ENCODE results near the gene CACFD1. TPM values are rescaled to one million over a fixed set of nuclear protein-coding genes. Genes with fewer than 3 reads are reported as not detected.
A peak's percentile ranks its signal among the peaks of the same experiment; 100 is the strongest.

The CACFD1 gene
- total and polyA plus RNA-seq, 2 of the 13 experiments (the other 11 are each of a cell fraction or from before 2014, with no cell fraction given): 13.8 to 14.6 TPM

DNA sequence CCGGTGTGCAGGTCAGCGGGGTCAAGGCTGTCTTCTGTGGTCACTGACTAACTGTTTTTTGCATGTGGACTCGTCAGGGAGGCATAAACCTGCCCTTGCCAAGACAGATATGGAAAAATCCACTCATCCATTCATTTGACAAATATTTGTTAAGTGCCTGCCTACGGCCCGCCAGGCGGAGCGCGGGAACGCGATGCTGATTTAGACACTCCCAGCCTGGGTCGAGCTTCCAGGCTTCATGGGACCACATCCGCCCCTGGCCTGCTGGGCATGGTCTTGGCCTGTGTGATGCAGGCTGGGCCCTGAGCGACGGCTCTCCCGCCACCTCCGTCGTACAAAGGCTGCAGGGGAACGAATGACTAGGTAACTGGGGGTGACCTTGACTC, 46.9 kb downstream of the CACFD1 start (continued):
- no peak for TF ChIP-seq ZNF468 (CRISPR knock-in tag; IDR thresholded peaks at IDR 0.05)
- no peak for TF ChIP-seq EZH2 (conservative IDR thresholded peaks at IDR 0.05; ENCODE audit: low read depth, low read length)
- 0 out of 2 replicates have a peak, but pooled peaks have one; percentile 39 for TF ChIP-seq ZNF556 (CRISPR knock-in tag; IDR thresholded peaks at IDR 0.05; ENCODE audit: borderline replicate concordance)
- peak; percentile 94 for TF ChIP-seq ZFP90 (CRISPR knock-in tag; IDR thresholded peaks at IDR 0.05; ENCODE audit: borderline replicate concordance)
- peak; percentile 92; the same call in 1 of the 2 replicates for TF ChIP-seq ZNF232 (CRISPR knock-in tag; IDR thresholded peaks at IDR 0.05; ENCODE audit: borderline replicate concordance)
- TF ChIP-seq, protein P1, sequence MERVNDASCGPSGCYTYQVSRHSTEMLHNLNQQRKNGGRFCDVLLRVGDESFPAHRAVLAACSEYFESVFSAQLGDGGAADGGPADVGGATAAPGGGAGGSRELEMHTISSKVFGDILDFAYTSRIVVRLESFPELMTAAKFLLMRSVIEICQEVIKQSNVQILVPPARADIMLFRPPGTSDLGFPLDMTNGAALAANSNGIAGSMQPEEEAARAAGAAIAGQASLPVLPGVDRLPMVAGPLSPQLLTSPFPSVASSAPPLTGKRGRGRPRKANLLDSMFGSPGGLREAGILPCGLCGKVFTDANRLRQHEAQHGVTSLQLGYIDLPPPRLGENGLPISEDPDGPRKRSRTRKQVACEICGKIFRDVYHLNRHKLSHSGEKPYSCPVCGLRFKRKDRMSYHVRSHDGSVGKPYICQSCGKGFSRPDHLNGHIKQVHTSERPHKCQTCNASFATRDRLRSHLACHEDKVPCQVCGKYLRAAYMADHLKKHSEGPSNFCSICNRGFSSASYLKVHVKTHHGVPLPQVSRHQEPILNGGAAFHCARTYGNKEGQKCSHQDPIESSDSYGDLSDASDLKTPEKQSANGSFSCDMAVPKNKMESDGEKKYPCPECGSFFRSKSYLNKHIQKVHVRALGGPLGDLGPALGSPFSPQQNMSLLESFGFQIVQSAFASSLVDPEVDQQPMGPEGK (CRISPR knock-in tag; IDR thresholded peaks at IDR 0.05): peak; percentile 48
- 0 out of 2 replicates have a peak, but pooled peaks have one; percentile 15 for TF ChIP-seq ZNF740 (CRISPR knock-in tag; IDR thresholded peaks at IDR 0.05)
- TF ChIP-seq SP5 (CRISPR knock-in tag; IDR thresholded peaks at IDR 0.05; ENCODE audit: borderline replicate concordance, low read depth): peak; percentile 25; the same call in 1 of the 2 replicates
- no peak for TF ChIP-seq NFE2L1 (CRISPR knock-in tag; IDR thresholded peaks at IDR 0.05; ENCODE audit: borderline replicate concordance)
- peak; percentile 84; the same call in 1 of the 2 replicates for TF ChIP-seq ZNF878 (CRISPR knock-in tag; IDR thresholded peaks at IDR 0.05)
- TF ChIP-seq TCF12 (IDR thresholded peaks at IDR 0.05): no peak
- TF ChIP-seq TCF12 (CRISPR knock-in tag; IDR thresholded peaks at IDR 0.05): no peak
- peak; percentile 73; the same call in 1 of the 2 replicates for TF ChIP-seq ZNF746 (CRISPR knock-in tag; IDR thresholded peaks at IDR 0.05)
- TF ChIP-seq THRA (CRISPR knock-in tag; IDR thresholded peaks at IDR 0.05; ENCODE audit: borderline replicate concordance): peak; percentile 89
- no peak for TF ChIP-seq ATF1 (CRISPR knock-in tag; IDR thresholded peaks at IDR 0.05)
- TF ChIP-seq, protein P2, sequence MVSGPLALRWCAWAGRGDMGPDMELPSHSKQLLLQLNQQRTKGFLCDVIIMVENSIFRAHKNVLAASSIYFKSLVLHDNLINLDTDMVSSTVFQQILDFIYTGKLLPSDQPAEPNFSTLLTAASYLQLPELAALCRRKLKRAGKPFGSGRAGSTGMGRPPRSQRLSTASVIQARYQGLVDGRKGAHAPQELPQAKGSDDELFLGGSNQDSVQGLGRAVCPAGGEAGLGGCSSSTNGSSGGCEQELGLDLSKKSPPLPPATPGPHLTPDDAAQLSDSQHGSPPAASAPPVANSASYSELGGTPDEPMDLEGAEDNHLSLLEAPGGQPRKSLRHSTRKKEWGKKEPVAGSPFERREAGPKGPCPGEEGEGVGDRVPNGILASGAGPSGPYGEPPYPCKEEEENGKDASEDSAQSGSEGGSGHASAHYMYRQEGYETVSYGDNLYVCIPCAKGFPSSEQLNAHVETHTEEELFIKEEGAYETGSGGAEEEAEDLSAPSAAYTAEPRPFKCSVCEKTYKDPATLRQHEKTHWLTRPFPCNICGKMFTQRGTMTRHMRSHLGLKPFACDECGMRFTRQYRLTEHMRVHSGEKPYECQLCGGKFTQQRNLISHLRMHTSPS (CRISPR knock-in tag; IDR thresholded peaks at IDR 0.05; ENCODE audit: low read depth): peak; percentile 84
- peak; percentile 70 for TF ChIP-seq GABPB1 (CRISPR knock-in tag; IDR thresholded peaks at IDR 0.05)
- TF ChIP-seq ZNF562 (CRISPR knock-in tag; IDR thresholded peaks at IDR 0.05; ENCODE audit: borderline replicate concordance): no peak
- peak; percentile 54; the same call in 1 of the 2 replicates for TF ChIP-seq MYPOP (CRISPR knock-in tag; IDR thresholded peaks at IDR 0.05)
- peak; percentile 91 for TF ChIP-seq ATF7-NPFF (CRISPR knock-in tag; IDR thresholded peaks at IDR 0.05; ENCODE audit: low read depth)
- TF ChIP-seq SMARCE1 (IDR thresholded peaks at IDR 0.05; ENCODE audit: borderline replicate concordance): no peak
- TF ChIP-seq, protein P3, sequence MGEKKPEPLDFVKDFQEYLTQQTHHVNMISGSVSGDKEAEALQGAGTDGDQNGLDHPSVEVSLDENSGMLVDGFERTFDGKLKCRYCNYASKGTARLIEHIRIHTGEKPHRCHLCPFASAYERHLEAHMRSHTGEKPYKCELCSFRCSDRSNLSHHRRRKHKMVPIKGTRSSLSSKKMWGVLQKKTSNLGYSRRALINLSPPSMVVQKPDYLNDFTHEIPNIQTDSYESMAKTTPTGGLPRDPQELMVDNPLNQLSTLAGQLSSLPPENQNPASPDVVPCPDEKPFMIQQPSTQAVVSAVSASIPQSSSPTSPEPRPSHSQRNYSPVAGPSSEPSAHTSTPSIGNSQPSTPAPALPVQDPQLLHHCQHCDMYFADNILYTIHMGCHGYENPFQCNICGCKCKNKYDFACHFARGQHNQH (CRISPR knock-in tag; IDR thresholded peaks at IDR 0.05): peak; percentile 71
- TF ChIP-seq ZNF343 (CRISPR knock-in tag; IDR thresholded peaks at IDR 0.05): no peak
- TF ChIP-seq BCL6 (CRISPR knock-in tag; IDR thresholded peaks at IDR 0.05): peak; percentile 69

Measured in HepG2 (cell line).